GM23248 (cell line): ENCODE measurements around the gene HS3ST1.

Source experiments
- EZH2 ChIP-seq: fragments of 200-600 bp; sonication (generic); IDR thresholded peaks from 2 replicates; pipeline ENCODE4 v1.6.1; 2018; ENCODE audit warnings: antibody characterized with exemption, mild to moderate bottlenecking; ENCODE audit not compliant: insufficient read depth, poor library complexity, severe bottlenecking
- EZH2phosphoT487 ChIP-seq: fragments of 200-600 bp; sonication (generic); IDR thresholded peaks from 2 replicates; pipeline ENCODE4 v1.6.1; 2018; ENCODE audit warnings: antibody characterized with exemption, moderate library complexity, mild to moderate bottlenecking, low read depth; ENCODE audit not compliant: insufficient read depth

DNA sequence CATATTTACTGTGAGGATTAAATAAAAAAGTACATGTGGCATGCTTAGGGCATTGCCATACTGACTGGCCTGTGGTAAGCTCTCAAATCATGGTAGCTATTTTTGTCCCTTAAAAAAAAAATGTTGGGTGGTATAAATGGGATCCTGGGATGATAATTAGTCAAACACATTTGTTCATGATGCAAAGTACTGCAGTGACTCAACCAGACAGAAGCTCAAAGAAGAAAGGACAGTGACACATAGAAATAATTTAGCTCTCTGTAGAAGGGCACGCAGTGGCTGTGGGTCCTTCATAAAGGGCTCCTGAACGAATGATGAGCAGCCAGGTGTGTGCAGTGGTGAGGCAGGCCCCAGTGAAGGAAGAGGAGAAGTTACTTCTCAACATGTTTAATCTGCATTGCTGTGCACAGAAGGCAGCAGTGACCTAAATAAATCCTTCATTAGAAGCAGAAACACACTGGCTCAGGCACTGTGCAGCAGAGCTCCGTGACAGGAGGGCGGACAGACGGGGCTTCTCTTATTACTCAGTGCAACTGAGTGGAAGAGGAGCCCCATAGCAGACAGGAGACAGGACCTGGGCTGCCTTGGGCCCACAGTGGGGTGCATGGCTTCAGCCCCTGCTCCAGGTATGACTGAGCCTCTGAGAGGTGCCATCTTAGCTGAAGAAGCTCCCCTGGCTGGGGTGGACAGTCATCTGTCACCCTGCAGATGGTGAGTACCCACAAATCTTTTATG, 20.3 kb downstream of the HS3ST1 start:
- TF ChIP-seq EZH2 (no peak), EZH2phosphoT487 (no peak)
